ENCODE data around the gene TET1.

GRCh38 chr10:68559841-68560185 is 324 bp upstream of the TET1 start:
- TF ChIP-seq CTCF (IDR thresholded peaks at IDR 0.05), result no peak
- TF ChIP-seq POLR2A (IDR thresholded peaks at IDR 0.05), result no peak
